Head of caudate nucleus (tissue), 42 donors: ENCODE data around the gene HOXB1.
"Not testable (repeated sequence)": the region's sequence is repeated elsewhere in the genome, so short reads cannot be mapped to it uniquely, and the experiment has no call there.

Source experiments
- DNase-seq, 42 donors: peaks; one replicate each; pipeline versions ENCODE4 v3.0.0 to v3.0.0-alpha.2; 2020 to 2021; ENCODE audit warnings: mixed read lengths in 7 of 42
- intact Hi-C: fragments of 100-400 bp; cut with DNase I; formaldehyde crosslinking; loops from one replicate; pipeline ENCODE4 v1.15.0; 2022

HOXB1 gene

GRCh38 chr17:48546137-48546923 is 15.5 kb upstream of the HOXB1 start:
- DNase-seq: no peak
- intact Hi-C loops: no loop called here

- intact Hi-C loops: no loop called here
- DNase-seq: no peak
Observed at GRCh38 chr17:48545539-48545938, 14.7 kb upstream of the HOXB1 start.

DNA sequence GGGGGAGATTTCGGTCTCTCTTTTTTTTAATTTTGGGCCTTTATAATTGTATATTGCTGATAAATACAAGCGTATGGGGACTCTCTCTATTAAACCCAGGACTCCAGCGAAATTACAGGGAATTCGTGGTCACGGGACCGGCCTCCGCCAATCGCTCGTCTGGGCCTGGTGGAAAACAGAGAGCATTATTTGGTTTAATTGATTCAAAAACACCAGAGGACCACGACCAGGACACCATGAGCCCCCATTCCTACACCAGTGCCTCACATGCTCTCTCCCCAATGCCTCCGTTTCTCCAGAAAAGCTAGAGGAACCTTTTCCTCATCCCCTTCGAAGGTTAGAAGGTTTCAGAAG is 14.2 kb upstream of the HOXB1 start, which contains the start of gene HOXB2:
HOXB2 (minus strand) TSS at position 88 of the 354 bp plus-strand sequence. CDS start 198 bp downstream, outside the sequence.
- intact Hi-C loops: no loop called here
- DNase-seq: no peak

- DNase-seq: no peak
- intact Hi-C loops: no loop called here
Observed at GRCh38 chr17:48544349-48545021, 13.7 kb upstream of the HOXB1 start.

- DNase-seq: no peak
- intact Hi-C loops: no loop called here
Observed at GRCh38 chr17:48543854-48544348, 13.1 kb upstream of the HOXB1 start.

DNA sequence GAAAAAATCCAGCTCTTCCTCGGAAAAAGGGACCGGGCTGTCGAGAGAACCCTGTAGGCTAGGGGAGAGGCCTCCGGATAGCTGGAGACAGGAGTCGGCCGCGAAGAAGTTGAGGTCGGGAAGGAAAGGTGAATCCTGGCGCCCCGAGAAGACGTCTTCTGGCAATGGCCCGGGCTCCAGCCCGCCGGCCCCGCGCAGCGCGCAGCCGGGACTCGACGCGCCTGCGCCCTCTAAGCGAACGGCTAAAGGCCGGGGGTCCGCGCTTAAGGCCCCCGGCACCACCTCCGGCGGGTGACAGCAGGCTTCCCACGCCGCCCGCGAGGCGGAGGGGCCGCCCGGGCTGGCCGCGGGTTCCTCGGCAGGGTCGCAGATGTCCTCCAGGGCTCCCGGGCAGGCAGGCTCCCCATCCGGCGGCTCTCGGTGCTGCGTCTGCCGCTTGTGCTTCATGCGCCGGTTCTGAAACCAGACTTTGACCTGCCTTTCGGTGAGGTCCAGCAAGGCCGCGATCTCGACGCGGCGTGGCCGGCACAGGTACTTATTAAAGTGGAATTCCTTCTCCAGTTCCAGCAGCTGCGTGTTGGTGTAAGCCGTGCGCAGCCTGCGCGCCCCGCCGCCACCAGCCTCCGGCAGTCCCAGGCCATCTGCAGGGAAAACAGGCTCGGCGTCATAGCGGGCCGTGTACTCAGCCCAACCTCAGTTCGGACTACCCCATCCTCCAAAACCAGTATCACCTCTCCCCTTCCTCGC is 12.5 kb upstream of the HOXB1 start:
- intact Hi-C loops: no loop called here
- DNase-seq: no peak

GRCh38 chr17:48542698-48543106 is 11.9 kb upstream of the HOXB1 start:
- no peak for DNase-seq
- intact Hi-C loops: no loop called here

GRCh38 chr17:48542114-48542656 is 11.4 kb upstream of the HOXB1 start:
- intact Hi-C loops: no loop called here
- DNase-seq: no peak

DNA sequence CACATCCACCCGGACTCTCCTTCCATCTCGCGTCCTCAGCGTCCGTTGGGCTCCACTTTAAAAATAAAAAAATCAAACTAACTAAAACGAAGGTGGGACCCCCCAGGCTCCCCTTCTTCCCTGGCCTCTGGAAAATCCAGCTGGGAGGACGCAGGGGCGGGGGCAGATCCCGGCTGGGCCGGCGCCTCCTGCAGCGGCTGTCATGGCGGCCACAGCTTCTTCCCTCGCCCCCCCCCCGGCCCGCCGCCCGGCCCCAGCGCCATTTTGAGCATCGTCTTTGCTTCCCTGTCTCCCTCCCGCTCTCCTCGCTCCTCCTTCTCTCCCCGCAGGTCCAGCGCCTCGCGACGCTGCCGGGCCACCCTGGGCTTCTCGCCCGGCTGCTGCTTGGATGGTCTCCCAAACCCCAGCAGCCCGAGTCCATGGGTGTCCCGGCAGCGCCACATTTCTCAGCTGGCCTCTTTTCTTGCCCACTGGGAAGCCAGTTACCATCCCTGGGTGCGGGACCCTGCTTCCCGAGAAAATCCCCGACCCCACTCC is 10.8 kb upstream of the HOXB1 start:
- DNase-seq: no peak

GRCh38 chr17:48541036-48541576 is 10.3 kb upstream of the HOXB1 start:
- intact Hi-C loops: no loop called here
- DNase-seq: no peak

More for the DNA sequence above, 10.8 kb upstream of the HOXB1 start:
- intact Hi-C loops: no loop called here

- intact Hi-C loops: no loop called here
- no peak for DNase-seq
Observed at GRCh38 chr17:48540213-48540612, 9.4 kb upstream of the HOXB1 start.

GRCh38 chr17:48539177-48539576 is 8.4 kb upstream of the HOXB1 start:
- intact Hi-C loops: no loop called here
- DNase-seq: no peak

- intact Hi-C loops: no loop called here
- DNase-seq: no peak
Observed at GRCh38 chr17:48537316-48537715, 6.5 kb upstream of the HOXB1 start.

DNA sequence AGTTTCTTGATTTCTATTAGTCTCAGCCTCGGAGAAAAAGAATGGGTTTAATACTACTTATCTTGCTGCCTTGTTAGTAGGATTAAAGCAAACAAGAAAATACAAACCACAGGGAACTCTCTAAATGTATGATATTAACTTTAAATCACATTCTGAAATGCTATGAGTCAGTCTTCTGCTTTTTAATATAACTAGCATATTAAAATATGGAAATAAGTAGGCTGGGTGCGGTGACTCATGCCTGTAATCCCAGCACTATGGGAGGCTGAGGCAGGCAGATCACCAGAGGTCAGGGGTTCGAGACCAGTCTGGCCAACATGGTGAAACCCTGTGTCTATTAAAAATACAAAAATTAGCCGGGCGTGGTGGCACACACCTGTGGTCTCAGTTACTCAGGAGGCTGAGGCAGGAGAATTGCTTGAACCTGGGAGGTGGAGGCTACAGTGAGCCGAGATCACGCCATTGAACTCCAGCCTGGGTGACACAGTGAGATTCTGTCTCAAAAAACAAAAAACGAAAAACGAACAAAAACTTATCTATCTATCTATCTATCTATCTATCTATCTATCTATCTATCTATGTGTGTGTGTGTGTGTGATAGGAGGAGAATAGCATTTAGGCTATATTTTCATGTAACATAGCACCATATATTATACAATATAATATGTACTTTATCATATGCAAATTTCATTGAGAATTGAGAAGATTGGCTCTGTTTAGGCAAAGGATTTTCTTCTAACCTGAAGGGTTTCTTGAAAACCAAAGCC is 5.2 kb upstream of the HOXB1 start:
- intact Hi-C loops: not testable (repeated sequence)
- peak in 1 of 42 donors; percentile 13 for DNase-seq

GRCh38 chr17:48532261-48532660 is 1.4 kb upstream of the HOXB1 start:
- no peak for DNase-seq
- intact Hi-C loops: no loop called here

GRCh38 chr17:48530208-48530886 is 464 bp downstream of the HOXB1 start:
- intact Hi-C loops: no loop called here
- DNase-seq: no peak

DNA sequence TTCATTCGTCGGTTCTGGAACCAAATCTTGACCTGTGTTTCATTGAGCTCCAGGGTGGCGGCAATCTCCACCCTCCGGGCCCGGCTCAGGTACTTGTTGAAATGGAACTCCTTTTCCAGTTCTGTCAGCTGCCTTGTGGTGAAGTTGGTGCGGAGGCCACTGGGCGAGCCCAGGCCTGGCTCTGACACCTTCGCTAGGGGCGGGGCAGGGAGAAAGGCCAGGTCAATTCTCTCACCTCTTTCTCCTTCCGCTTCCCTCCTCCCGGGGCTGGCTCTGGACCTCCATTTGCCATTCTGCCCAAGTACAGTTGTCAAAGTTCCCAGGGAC is 1.2 kb downstream of the HOXB1 start:
- no peak for DNase-seq
- intact Hi-C loops: no loop called here
